ELR (cell line): ENCODE data around the gene TEAD1.

Experiments used
- DNase-seq: peaks from one replicate; pipeline ENCODE4 v3.0.0-alpha.2; 2015; ENCODE audit warnings: low read depth

Gene TEAD1

DNA sequence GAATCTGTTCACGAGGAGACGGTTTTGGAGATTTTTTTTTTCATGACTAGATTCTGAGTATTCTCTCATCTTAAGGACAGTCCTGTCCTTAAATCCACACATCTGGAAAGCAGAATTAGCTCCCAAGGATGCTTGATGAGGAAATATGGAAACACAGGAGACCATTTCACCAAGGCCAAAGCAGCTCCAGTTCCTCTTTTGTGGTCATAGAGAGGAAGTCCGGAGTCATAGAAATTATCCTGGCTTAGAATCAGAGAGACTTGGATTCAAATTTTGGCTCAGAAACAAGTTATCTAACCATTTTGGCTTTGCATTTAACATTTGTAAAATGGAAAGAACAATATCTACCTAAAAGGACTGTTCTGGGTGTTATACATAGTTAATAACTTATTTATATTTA, 7.3 kb upstream of the TEAD1 start:
- no peak for DNase-seq

- DNase-seq, result no peak
These were observed 6.6 kb upstream of the TEAD1 start for GRCh38 chr11:12667646-12668045.

GRCh38 chr11:12668166-12668565, 6.1 kb upstream of the TEAD1 start:
- DNase-seq, result no peak

GRCh38 chr11:12669930-12670329, 4.3 kb upstream of the TEAD1 start:
- peak; percentile 71 for DNase-seq

DNA sequence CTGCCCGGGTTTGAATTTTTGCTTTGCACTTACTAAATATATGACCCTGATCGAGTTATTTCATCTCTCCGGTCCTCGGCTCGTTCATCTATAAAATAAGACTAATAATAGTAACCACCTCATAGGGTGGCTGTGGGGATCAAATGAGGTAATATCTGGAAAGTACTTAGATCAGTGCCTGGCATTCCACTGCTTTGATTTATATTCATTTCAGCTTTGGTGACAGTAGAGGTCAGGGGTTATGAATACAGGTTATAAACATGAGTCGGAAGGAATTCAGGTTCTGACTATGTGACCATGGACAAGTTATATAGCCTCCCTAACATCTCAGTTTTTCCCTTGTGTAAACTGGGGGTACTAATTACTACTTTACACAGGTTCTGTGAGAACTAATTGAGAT, 2.9 kb upstream of the TEAD1 start:
- DNase-seq, result peak; percentile 42

- DNase-seq, result no peak
These were observed 659 bp upstream of the TEAD1 start for GRCh38 chr11:12673601-12673923.

DNA sequence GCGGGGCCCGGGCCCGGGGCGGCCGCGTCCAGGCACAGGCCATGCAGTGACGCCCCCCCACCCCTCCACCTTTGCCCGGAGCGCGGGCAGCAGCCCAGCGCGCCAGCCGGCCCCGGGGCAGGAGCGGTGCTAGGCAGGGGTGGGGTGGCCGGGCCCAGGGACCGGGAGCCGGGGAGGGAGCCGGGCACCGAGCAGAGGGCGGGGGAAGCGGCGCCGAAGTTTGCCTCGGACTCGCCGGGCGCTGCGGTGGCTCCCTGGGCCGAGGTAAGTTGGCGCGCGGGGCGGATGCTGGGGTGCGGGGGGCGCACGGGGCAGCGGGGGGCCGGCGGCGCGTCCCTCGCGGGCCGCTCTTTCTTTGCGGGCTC, 332 bp downstream of the TEAD1 start:
- peak; percentile 44 for DNase-seq

DNA sequence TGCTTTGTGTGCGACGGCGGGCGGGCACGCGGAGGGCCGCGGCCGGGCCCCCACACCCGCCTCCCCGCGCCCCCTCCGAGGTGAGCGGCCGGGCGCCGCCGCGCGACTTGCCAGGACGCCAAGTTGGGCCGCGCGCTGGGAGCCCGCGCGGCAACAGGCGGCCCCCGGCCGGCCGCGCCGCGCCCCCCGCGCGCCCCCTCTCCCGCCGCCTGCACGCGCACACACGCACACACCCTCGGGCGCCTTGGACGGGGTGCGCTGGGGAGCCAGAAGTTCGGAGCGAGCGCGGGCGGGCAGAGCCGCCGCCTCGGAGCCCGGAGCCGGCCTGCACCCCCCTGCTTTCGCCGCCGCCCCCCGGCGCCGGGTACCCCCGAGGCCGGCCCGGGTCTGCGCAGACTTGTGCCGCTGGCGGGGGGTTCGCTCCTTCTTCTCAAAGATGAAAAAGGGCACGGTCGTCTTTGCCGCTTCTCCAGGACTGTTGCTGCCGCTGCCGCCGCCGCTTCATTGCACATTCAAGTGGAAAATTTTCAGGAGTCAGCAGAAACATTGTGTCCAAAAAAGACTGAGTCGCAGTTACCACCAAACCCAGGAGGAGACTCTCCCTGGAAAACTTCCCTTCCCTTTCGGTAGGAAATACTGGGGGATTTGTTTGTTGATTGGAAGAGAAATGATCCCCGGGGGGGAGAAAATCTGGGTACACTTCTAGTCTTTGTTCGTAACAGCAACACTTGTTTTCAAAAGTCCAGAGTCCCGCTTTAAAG, 895 bp downstream of the TEAD1 start:
- DNase-seq, result peak; percentile 55

GRCh38 chr11:12675951-12676711, 1.9 kb downstream of the TEAD1 start:
- peak; percentile 57 for DNase-seq

DNA sequence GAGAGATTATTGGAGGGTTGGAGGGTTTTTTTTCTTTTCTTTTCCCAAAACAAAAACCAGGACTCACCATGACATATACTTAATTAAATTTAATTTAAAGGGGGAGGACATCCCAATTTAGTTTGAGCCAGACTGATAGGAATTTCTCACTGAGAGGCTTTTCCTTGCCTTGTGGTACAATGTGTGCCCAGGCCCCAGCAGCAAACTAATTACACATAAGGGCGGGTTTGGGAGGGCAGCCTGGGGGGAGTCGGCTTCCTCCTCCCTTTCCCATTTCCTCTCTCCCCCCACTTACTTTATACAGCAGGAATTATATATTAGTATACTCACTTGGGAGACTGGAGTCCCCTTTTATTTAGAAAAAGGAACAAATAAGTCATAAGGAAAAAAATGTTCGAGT, 2.9 kb downstream of the TEAD1 start:
- DNase-seq, result peak; percentile 73

DNA sequence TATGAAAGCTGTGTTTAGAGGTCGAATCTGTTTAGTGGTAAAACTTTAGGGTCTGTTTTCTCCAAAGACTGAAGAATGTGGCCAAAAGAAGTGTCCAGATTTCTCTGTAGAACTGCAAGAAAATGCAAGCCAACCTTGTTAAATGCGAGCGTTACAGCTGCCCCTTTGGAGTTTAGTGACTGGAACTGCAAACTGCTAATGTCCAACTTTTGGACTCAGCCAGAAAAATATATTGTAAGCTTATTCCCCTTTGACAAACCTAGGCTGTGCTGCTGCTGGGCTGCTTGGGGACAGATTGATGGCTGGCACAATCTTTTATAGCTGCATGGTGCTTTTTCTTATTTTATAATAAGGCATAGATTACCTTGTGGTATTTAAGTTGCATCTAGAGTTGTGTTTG, 3.9 kb downstream of the TEAD1 start:
- no peak for DNase-seq

DNA sequence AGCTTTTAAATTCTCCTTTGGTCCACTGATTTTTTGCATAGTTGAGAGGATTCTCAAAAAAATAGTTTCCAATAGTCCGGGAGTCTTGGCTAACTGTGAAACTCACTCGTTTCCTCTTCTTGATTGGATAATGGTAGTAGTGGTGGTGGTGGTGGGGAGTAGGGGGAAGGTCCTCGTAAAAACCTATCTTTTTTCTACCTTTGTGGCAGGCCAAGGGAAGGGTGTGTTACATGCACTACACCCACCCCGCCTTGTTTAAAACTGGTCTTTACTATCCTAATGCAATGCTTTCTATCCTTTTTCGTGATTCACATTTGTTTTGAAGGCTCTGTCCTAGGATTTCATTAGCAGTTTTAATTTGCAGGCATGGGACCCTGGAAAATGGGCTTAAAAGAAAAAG, 4.8 kb downstream of the TEAD1 start:
- DNase-seq, result no peak

- no peak for DNase-seq
These were observed 5.2 kb downstream of the TEAD1 start for GRCh38 chr11:12679471-12679870.

DNA sequence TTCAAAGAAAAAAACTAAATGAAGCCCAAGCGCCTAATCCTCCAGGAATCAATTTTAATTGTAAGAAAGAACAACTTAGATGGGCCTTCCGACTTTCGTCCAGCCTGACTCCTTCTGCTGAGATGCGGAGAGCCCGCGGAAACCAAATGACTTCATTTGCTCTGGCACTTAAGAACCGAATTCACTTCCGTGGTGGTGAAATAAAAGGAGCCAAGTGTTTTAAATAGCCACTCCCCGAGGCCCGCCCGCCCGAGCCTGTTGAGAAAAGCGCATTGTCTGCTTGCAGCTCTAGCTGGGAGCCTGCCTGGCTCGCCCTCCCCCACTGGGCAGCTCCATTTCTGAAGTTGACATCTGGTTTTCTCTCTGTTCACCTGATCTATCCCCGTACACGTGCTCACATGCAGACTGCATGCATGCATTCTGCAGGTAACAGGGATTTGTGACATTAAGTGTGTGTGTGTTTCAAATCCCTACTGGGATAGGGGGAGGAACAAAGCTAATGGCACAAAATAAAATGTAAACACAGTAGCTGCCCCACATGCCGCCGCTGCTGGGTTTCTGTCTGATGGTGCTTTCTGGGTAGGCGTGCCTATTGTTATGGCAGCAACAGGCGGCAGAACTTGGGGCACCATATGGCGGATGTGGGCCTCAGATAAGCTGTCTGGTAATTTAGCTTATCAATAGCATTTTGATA, 6.2 kb downstream of the TEAD1 start:
- DNase-seq, result peak; percentile 92

DNA sequence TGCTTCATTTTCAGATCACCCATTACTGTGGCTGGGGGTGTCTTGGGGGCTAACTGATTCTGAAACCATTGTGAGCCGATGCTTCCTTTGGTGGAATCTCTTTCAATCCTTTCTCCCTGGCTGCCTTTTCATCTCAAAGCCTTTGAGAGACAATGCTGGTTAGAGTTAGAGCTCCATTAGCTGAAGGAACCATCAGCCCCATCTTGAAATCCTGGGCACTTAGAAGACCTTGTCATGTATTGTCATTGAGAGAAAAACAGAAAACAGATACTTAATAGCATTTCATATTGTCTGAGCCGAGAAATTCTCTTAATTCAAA, 6.7 kb downstream of the TEAD1 start:
- DNase-seq, result no peak

DNA sequence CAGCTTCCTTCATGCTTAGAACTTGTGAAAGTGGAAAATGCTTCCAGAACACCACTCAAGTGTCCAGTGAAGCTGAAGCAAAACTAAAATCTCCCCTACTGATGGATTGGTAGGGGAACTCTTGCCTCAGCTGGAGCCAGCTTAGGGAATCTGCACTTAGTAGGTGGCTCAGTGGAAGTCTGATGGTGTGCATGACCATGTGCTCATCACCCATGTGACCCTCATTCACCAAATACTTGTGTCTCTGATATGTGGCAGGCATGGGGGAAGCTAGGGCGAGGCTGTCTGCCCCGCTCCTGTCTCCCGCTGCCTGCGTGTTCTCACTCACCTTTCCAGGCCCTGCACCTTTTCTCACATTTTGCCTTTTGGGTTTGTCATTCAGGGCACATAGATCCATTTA, 7.2 kb downstream of the TEAD1 start:
- no peak for DNase-seq

DNA sequence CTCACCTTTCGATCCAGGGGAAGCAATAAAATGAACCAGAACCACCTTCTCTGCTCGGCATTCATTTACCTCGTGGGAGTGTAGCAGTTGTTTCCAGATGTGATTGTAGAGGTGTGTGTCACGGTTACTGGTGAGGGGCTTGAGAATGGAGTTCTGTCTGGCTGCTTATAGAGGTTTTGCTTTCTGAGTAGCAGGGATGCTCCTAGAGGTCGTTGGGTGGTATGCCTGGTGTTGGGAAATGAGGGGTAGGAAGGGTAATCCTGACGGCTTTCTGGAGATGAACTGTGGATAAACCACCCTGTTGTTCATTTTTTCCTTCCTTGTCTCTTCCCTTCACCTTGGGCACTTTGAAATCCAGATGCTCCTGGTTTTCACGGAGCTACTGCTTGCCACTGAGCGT, 8.1 kb downstream of the TEAD1 start:
- DNase-seq, result no peak

GRCh38 chr11:12682737-12683500, 8.7 kb downstream of the TEAD1 start:
- DNase-seq, result no peak

GRCh38 chr11:12683874-12684273, 9.7 kb downstream of the TEAD1 start:
- DNase-seq, result peak; percentile 70

DNA sequence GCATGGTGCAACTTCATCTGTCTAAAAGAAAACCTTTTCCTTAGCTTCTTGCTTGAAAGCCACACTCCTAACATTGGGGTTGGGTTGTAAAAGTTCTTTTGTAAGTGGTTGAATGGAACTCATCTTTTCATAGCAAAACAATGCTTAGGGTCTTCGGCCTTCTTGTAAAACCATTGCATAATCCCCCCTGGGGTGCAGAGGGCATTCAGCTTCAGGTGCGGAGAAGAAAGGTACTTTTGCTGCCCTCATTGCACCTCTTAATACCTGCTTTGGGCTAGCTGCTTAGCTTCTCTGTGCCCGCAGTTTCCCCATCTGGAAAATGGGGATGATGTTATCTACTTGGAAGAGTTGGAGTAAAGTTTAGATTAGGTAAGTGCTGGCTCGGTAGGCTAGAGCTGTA, 10.1 kb downstream of the TEAD1 start:
- no peak for DNase-seq

DNA sequence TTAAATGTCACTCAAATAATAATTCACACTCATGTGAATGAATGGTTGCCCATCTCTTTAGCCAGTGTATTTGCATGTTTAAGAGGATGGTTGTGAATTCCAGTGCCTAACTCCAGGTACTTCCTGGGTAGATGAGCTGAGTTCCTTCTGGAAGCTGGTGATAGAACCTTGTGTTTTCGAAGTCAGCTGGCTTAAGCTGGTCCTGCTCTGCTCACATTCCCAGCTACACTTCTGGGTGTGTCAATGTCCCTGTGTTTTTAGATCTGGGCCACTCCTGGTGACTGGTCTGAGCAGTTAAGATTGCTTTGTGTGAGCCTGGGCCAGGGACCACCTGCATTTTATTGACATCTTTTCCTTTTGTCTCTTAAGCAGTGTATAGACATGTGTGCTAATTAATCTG, 10.6 kb downstream of the TEAD1 start:
- no peak for DNase-seq

- peak; percentile 64 for DNase-seq
These were observed 11.0 kb downstream of the TEAD1 start for GRCh38 chr11:12685229-12685628.
